NCI-H187 treated with DMSO at 0.1 percent for 48 hours (cell line): Measurements from ENCODE around the gene PCDHA1.
"Not testable (repeated sequence)": the region's sequence is repeated elsewhere in the genome, so short reads cannot be mapped to it uniquely, and the experiment has no call there.

Experiments
- DNase-seq: peaks from one replicate; lab custom pipeline; 2025; lab: John Stamatoyannopoulos, UW

The PCDHA1 gene

DNA sequence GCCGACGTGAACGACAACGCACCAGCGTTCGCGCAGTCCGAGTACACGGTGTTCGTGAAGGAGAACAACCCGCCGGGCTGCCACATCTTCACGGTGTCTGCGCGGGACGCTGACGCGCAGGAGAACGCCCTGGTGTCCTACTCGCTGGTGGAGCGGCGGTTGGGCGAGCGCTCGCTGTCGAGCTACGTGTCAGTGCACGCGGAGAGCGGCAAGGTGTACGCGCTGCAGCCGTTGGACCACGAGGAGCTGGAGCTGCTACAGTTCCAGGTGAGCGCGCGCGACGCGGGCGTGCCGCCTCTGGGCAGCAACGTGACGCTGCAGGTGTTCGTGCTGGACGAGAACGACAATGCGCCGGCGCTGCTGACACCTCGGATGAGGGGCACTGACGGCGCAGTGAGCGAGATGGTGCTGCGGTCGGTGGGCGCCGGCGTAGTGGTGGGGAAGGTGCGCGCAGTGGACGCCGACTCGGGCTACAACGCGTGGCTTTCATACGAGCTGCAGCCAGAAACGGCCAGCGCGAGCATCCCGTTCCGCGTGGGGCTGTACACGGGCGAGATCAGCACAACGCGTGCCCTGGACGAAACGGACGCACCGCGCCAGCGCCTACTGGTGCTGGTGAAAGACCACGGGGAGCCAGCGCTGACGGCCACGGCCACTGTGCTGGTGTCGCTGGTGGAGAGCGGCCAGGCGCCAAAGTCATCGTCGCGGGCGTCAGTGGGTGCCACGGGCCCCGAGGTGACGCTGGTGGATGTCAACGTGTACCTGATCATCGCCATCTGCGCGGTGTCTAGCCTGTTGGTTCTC is 64.1 kb downstream of the PCDHA1 start:
- DNase-seq: not testable (repeated sequence)

DNA sequence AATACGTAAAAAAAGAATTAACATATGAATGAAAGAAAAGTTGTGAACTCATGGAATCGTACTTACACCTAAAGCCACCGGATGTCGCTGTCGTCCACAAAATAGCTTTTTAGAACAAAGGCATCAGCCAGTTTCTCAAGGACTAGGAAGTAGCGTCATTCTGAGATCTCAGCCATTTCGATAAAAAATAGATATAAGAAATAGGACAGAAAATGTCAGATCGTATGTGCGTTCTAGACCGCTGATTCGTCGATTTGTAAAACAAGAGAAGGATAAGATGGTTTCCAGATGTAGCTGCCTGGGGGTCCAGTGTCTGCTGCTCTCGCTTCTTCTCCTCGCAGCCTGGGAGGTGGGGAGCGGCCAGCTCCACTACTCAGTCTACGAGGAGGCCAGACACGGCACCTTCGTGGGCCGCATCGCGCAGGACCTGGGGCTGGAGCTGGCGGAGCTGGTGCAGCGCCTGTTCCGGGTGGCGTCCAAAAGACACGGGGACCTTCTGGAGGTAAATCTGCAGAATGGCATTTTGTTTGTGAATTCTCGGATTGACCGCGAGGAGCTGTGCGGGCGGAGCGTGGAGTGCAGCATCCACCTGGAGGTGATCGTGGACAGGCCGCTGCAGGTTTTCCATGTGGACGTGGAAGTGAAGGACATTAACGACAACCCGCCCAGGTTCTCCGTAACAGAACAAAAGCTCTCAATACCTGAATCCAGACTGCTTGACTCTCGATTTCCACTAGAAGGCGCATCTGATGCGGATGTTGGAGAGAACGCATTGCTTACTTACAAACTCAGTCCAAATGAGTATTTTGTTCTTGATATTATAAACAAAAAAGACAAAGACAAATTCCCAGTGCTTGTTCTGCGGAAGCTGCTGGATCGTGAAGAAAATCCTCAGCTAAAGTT is 70.1 kb downstream of the PCDHA1 start, which contains the start of gene PCDHA10:
Gene PCDHA10 (plus strand): TSS at position 126 of the 903 bp plus-strand sequence. CDS start 152 bp downstream, at position 278.
- peak; percentile 24 for DNase-seq

DNA sequence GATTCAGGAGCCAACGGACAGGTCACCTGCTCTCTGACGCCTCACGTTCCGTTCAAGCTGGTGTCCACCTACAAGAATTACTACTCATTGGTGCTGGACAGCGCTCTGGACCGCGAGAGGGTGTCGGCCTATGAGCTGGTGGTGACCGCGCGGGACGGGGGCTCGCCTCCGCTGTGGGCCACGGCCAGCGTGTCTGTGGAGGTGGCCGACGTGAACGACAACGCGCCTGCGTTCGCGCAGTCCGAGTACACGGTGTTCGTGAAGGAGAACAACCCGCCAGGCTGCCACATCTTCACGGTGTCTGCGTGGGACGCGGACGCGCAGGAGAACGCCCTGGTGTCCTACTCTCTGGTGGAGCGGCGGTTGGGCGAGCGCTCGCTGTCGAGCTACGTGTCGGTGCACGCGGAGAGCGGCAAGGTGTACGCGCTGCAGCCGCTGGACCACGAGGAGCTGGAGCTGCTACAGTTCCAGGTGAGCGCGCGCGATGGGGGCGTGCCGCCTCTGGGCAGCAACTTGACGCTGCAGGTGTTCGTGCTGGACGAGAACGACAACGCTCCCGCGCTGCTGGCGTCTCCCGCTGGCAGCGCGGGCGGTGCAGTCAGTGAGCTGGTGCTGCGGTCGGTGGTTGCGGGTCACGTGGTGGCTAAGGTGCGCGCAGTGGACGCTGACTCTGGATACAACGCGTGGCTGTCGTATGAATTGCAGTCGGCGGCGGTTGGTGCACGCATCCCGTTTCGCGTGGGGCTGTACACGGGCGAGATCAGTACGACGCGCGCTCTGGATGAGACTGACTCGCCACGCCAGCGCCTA is 71.4 kb downstream of the PCDHA1 start:
- no peak for DNase-seq

DNA sequence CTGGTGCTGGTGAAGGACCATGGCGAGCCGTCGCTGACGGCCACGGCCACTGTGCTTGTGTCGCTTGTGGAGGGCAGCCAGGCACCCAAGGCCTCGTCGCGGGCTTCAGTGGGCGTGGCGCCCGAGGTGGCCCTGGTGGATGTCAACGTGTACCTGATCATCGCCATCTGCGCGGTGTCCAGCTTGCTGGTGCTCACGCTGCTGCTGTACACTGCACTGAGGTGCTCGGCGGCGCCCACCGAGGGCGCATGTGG is 72.0 kb downstream of the PCDHA1 start:
- no peak for DNase-seq

DNA sequence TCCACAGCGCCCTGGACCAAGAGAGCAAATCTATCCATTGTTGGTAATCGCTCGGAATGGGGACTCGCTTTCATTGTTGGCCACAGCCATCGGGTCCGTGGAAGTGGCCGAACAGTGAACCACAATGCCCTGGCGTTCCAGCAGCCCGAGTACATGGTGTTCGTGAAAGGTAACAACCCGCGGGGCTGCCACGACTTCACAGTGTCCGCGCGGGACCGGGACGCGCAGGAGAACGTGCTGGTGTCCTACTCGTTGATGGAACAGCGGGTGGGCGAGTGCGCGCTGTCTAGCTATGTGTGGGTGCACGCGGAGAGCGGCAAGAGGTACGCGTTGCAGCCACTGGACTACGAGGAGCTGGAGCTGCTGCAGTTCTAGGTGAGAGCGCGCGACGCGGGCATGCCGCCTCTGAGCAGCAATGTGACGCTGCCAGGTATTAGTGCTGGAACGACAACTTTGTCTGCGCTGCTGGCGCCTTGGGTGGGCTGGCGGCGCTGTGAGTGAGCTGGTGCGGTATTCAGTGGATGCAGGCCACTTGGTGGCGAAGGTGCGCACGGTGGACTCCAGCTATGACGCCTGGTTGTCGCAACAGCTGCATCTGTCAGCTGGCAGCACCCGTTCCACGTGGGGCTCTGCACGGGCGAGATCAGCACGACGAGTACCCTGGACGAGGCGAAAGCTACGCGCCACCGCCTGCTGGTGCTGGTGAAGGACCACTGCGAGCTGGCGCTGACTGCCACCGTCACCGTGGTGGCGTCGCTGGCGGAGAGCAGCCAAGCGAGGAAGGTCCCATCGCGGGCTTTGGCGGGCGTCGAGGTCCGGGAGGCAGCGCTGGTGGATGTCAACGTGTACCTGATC is 76.7 kb downstream of the PCDHA1 start:
- DNase-seq: no peak

DNA sequence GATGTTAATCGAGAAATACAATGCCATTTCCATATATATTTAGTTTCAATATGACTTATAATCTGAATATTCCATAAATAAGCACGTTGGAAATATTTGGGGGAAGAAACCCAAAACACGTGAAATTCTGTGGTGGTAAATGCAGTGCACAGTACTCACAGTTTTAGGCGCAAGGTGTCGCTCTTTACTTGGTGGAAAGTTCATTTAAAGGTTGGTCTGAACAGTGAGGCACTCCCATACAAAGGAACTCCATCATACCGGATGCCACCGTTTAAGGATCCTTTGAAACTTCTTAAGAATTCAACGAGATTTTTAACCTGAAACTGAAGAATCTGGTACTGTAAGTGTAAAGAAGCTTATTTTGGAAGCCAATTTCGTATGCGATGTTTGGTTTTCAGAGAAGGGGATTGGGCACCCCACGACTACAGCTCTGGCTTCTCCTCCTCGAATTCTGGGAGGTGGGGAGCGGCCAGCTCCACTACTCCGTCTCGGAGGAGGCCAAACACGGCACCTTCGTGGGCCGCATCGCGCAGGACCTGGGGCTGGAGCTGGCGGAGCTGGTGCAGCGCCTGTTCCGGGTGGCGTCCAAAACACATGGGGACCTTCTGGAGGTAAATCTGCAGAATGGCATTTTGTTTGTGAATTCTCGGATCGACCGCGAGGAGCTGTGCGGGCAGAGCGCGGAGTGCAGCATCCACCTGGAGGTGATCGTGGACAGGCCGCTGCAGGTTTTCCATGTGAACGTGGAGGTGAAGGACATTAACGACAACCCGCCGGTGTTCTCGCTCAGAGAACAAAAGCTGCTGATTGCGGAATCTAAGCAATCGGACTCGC is 83.0 kb downstream of the PCDHA1 start, which contains the start of gene PCDHA11:
Gene PCDHA11 (plus strand): TSS at position 237 of the 834 bp plus-strand sequence. CDS start 147 bp downstream, at position 384.
- no peak for DNase-seq

DNA sequence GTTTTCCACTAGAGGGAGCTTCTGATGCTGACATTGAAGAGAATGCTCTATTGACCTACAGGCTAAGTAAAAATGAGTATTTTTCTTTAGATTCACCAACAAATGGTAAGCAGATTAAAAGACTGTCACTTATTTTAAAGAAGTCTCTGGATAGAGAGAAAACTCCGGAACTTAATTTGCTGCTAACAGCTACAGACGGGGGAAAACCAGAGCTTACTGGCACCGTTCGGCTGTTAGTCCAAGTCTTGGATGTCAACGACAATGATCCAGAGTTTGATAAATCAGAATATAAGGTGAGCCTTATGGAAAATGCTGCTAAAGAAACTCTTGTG is 83.6 kb downstream of the PCDHA1 start:
- no peak for DNase-seq

DNA sequence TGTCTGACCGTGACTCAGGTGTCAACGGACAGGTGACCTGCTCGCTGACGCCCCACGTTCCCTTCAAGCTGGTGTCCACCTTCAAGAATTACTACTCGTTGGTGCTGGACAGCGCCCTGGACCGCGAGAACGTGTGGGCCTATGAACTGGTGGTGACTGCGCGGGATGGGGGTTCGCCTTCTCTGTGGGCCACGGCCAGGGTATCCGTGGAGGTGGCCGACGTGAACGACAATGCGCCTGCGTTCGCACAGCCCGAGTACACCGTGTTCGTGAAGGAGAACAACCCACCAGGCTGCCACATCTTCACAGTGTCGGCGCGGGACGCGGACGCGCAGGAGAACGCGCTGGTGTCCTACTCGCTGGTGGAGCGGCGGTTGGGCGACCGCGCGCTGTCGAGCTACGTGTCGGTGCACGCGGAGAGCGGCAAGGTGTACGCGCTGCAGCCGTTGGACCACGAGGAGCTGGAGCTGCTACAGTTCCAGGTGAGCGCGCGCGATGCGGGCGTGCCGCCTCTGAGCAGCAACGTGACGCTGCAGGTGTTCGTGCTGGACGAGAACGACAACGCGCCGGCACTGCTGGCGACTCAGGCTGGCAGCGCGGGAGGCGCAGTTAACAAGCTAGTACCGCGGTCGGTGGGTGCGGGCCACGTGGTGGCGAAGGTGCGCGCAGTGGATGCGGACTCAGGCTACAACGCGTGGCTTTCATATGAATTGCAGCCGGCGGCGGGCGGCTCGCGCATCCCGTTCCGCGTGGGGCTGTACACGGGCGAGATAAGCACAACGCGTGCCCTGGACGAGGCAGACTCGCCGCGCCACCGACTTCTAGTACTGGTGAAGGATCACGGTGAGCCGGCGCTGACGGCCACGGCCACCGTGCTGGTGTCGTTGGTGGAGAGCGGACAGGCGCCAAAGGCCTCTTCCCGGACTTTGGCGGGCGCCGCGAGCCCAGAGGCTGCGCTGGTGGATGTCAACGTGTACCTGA is 84.6 kb downstream of the PCDHA1 start:
- no peak for DNase-seq

DNA sequence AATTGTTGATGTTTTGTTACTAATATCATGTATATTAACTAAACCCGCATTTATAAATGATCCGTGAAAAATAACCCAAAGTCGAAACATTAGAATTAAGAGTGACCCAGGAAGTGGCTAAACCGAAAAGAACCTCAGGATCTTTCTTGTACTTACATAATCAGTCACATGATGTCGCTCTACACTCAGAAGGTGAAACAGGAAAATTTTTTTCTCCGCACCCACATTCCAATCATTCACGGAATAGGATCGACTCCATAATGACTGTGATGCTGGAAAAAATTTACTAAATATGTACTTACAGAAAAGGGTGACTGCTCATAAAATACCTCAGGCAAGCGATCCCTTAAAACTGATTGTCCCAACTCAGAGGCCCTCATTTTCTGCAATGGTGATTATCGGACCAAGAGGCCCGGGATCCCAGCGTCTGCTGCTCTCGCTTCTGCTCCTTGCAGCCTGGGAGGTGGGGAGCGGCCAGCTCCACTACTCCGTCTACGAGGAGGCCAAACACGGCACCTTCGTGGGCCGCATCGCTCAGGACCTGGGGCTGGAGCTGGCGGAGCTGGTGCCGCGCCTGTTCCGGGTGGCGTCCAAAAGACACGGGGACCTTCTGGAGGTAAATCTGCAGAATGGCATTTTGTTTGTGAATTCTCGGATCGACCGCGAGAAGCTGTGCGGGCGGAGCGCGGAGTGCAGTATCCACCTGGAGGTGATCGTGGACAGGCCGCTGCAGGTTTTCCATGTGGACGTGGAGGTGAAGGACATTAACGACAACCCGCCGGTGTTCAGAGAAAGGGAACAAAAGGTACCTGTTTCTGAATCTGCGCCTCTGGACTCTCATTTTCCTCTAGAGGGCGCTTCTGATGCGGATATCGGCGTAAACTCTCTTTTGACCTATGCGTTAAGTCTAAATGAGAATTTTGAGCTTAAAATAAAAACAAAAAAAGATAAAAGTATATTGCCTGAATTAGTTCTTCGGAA is 89.4 kb downstream of the PCDHA1 start, which contains the start of gene PCDHA12:
Gene PCDHA12 (plus strand): TSS at position 224 of the 981 bp plus-strand sequence. CDS start 165 bp downstream, at position 389.
- DNase-seq: no peak

DNA sequence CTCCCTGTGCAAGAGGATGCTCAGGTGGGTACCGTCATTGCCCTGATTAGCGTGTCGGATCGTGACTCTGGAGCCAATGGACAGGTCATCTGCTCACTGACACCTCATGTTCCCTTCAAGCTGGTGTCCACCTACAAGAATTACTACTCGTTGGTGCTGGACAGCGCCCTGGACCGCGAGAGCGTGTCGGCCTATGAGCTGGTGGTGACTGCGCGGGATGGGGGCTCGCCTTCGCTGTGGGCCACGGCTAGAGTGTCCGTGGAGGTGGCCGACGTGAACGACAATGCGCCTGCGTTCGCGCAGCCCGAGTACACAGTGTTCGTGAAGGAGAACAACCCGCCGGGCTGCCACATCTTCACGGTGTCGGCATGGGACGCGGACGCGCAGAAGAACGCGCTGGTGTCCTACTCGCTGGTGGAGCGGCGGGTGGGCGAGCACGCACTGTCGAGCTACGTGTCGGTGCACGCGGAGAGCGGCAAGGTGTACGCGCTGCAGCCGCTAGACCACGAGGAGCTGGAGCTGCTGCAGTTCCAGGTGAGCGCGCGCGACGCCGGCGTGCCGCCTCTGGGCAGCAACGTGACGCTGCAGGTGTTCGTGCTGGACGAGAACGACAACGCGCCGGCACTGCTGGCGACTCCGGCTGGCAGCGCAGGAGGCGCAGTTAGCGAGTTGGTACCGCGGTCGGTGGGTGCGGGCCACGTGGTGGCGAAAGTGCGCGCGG is 90.8 kb downstream of the PCDHA1 start:
- not testable (repeated sequence) for DNase-seq

DNA sequence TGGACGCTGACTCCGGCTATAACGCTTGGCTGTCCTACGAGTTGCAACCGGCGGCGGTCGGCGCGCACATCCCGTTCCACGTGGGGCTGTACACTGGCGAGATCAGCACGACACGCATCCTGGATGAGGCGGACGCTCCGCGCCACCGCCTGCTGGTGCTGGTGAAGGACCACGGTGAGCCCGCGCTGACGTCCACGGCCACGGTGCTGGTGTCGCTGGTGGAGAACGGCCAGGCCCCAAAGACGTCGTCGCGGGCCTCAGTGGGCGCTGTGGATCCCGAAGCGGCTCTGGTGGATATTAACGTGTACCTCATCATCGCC is 91.3 kb downstream of the PCDHA1 start:
- no peak for DNase-seq

DNA sequence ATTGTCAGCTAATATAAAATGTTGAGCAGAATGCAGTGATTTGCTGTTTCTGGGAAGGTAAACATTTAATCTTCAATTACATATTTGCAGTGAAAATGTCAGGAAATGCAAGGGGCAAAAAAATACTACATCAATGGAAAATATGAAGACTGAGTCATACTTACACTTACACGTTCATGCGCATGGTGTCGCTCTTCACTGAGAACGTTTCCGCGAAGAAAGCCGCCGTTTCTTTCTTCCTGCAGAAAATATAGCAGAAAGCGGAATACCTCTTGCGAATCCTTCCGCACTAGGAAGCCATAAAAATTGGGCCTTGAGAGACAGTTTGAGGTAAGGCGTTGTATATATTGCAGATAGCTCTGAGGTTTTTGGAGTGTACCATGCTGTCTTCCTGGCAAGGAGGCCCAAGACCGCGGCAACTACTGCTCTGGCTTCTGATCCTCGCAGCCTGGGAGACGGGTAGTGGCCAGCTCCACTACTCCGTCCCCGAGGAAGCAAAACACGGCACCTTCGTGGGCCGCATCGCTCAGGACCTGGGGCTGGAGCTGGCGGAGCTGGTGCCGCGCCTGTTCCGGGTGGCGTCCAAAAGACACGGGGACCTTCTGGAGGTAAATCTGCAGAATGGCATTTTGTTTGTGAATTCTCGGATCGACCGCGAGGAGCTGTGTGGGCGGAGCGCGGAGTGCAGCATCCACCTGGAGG is 96.1 kb downstream of the PCDHA1 start, which contains the start of gene PCDHA13:
Gene PCDHA13 (plus strand): TSS at position 236 of the 702 bp plus-strand sequence. CDS start 145 bp downstream, at position 381.
- DNase-seq: no peak

DNA sequence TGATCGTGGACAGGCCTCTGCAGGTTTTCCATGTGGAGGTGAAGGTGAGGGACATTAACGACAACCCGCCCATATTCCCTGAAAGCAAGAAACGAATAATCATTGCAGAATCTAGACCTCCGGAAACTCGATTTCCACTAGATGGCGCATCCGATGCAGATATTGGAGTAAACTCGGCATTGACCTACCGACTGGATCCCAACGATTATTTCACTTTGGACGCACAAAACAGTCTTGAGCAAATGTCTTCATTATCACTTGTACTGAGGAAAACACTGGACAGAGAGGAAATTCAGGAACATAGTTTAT is 96.6 kb downstream of the PCDHA1 start:
- DNase-seq: no peak

DNA sequence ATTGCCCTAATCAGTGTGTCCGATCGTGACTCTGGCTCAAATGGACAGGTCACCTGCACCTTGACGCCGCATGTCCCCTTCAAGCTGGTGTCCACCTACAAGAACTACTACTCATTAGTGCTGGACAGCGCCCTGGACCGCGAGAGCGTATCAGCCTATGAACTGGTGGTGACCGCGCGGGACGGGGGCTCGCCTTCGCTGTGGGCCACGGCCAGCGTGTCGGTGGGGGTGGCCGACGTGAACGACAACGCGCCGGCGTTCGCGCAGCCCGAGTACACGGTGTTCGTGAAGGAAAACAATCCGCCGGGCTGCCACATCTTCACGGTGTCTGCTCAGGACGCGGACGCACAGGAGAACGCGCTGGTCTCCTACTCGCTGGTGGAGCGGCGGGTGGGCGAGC is 97.4 kb downstream of the PCDHA1 start:
- DNase-seq: no peak

DNA sequence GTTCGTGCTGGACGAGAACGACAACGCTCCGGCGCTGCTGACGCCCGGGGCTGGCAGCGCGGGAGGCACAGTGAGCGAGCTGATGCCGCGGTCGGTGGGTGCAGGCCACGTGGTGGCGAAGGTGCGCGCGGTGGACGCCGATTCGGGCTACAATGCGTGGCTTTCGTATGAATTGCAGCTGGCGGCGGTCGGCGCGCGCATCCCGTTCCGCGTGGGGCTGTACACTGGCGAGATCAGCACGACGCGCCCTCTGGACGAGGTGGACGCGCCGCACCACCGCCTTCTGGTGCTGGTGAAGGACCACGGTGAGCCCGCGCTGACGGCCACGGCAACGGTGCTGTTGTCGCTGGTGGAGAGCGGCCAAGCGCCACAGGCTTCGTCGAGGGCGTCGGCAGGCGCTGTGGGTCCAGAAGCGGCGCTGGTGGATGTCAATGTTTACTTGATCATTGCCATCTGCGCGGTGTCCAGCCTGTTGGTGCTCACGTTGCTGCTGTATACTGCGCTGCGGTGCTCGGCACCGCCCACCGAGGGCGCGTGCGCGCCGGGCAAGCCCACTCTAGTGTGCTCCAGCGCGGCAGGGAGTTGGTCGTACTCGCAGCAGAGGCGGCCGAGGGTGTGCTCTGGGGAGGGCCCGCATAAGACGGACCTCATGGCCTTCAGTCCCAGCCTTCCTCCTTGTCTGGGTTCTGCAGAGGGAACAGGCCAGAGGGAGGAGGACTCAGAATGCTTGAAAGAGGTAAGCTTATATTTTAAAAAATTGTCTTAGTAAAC is 98.2 kb downstream of the PCDHA1 start:
- no peak for DNase-seq

DNA sequence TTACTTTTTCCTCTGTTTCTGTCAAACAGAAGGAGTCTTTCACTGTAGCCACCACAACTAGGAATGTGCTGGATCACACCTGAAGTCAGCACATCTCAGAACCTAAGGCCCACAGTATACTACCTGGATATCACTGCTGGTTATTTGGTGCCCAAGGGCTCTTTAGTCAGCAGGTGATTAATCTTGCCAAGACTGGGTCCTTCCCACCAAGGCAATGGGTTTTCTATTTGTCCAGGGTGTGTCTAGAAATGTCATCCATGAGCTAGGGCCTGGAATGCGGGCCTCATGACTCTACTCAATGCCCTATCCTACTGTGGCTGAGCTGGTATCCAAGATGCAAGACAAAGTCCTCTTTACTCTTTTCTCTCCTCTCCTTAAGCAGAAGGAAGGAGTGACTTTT is 130.4 kb downstream of the PCDHA1 start:
- no peak for DNase-seq
